Measurements from ENCODE around the gene RPS6KA3. TPM values are rescaled to one million over a fixed set of nuclear protein-coding genes. Genes with fewer than 3 reads are reported as not detected.

The RPS6KA3 gene
- total RNA-seq, 1 experiment from 2014 or later, result 14.6 TPM

- TF ChIP-seq AR (CRISPR knock-in tag; IDR thresholded peaks at IDR 0.05), result no peak
- no peak for TF ChIP-seq USF2 (CRISPR knock-in tag; IDR thresholded peaks at IDR 0.05)
- no peak for TF ChIP-seq PREB (CRISPR knock-in tag; IDR thresholded peaks at IDR 0.05; ENCODE audit: borderline replicate concordance)
Observed at GRCh38 chrX:20263474-20263873, 3.2 kb downstream of the RPS6KA3 start (continued).

GRCh38 chrX:20260885-20261284 is 5.8 kb downstream of the RPS6KA3 start:
- TF ChIP-seq TCF7 (CRISPR knock-in tag; IDR thresholded peaks at IDR 0.05; ENCODE audit: low read depth), result no peak
- TF ChIP-seq RORB (CRISPR knock-in tag; IDR thresholded peaks at IDR 0.05), result no peak
- TF ChIP-seq ZNF396 (CRISPR knock-in tag; IDR thresholded peaks at IDR 0.05; ENCODE audit: borderline replicate concordance), result no peak
- no peak for TF ChIP-seq ELF4 (CRISPR knock-in tag; IDR thresholded peaks at IDR 0.05; ENCODE audit: low read depth)
- no peak for TF ChIP-seq ATF1 (CRISPR knock-in tag; IDR thresholded peaks at IDR 0.05)
- TF ChIP-seq IRF2 (CRISPR knock-in tag; IDR thresholded peaks at IDR 0.05; ENCODE audit: borderline replicate concordance, low read depth), result no peak
- TF ChIP-seq EMX1 (CRISPR knock-in tag; IDR thresholded peaks at IDR 0.05), result no peak
- TF ChIP-seq ATF6 (CRISPR knock-in tag; IDR thresholded peaks at IDR 0.05), result no peak
- ATAC-seq (no peak), DNase-seq (ENCODE audit: low spot score) (no peak)
- peaks cover 18% of the 10 kb centered on the region for H3K4me1 Mint-ChIP-seq
- no peaks in the 10 kb centered on the region for H3K36me3 Mint-ChIP-seq
- H3K9me3 Mint-ChIP-seq, result no peaks in the 10 kb centered on the region
- no peak overlapping the region for H3K4me3 Mint-ChIP-seq
- H3K27me3 Mint-ChIP-seq (ENCODE audit: low read depth), result peaks cover 3% of the 10 kb centered on the region; the same call in 1 of the 2 replicates
- H3K27ac Mint-ChIP-seq, result no peak overlapping the region
- CTCF ChIA-PET, result no interaction called here
- POLR2A ChIA-PET, result no interaction called here

- H3K27me3 Mint-ChIP-seq (ENCODE audit: low read depth), result no peaks in the 10 kb centered on the region
- no peak for ATAC-seq
- POLR2A ChIA-PET, result no interaction called here
- DNase-seq (ENCODE audit: low spot score), result no peak
- H3K27ac Mint-ChIP-seq, result no peak overlapping the region
- 0 out of 2 replicates have a peak, but pooled peaks cover 3% of the 10 kb centered on the region for H3K9me3 Mint-ChIP-seq
- H3K4me3 Mint-ChIP-seq, result no peak overlapping the region
- CTCF ChIA-PET, result no interaction called here
- H3K36me3 Mint-ChIP-seq, result peaks cover 4% of the 10 kb centered on the region; the same call in 1 of the 2 replicates
- peaks cover 9% of the 10 kb centered on the region for H3K4me1 Mint-ChIP-seq
- TF ChIP-seq ZSCAN18 (CRISPR knock-in tag; IDR thresholded peaks at IDR 0.05), result no peak
- TF ChIP-seq EMX1 (CRISPR knock-in tag; IDR thresholded peaks at IDR 0.05), result no peak
- TF ChIP-seq ZNF512 (CRISPR knock-in tag; IDR thresholded peaks at IDR 0.05; ENCODE audit: borderline replicate concordance), result no peak
- no peak for TF ChIP-seq ZMAT4 (CRISPR knock-in tag; IDR thresholded peaks at IDR 0.05)
- no peak for TF ChIP-seq ZNF219 (CRISPR knock-in tag; IDR thresholded peaks at IDR 0.05; ENCODE audit: borderline replicate concordance)
- no peak for TF ChIP-seq PREB (CRISPR knock-in tag; IDR thresholded peaks at IDR 0.05; ENCODE audit: borderline replicate concordance)
- no peak for TF ChIP-seq SMAD4 (CRISPR knock-in tag; IDR thresholded peaks at IDR 0.05)
- no peak for TF ChIP-seq ZNF138 (CRISPR knock-in tag; conservative IDR thresholded peaks at IDR 0.05)
- TF ChIP-seq GABPB1 (CRISPR knock-in tag; IDR thresholded peaks at IDR 0.05), result no peak
- TF ChIP-seq MAX (CRISPR knock-in tag; IDR thresholded peaks at IDR 0.05), result no peak
- TF ChIP-seq NR1H2 (CRISPR knock-in tag; IDR thresholded peaks at IDR 0.05), result no peak
- no peak for TF ChIP-seq TEAD1 (CRISPR knock-in tag; IDR thresholded peaks at IDR 0.05)
Observed at GRCh38 chrX:20254712-20255299, 11.9 kb downstream of the RPS6KA3 start.
